Spleen (tissue), 7 donors: ENCODE measurements around the gene AGBL1.

Source experiments
- POLR2A ChIP-seq, 3 donors: fragments of 450-650 bp; IDR thresholded peaks; one replicate each; pipeline ENCODE4 v1.5.1; 2017; ENCODE audit warnings: antibody characterized with exemption in 3 of 3, mild to moderate bottlenecking in 1 of 3
- POLR2AphosphoS5 ChIP-seq, 3 donors: sonication (generic); formaldehyde crosslinking; IDR thresholded peaks; one replicate each; pipeline ENCODE4 v1.5.1; 2017; ENCODE audit warnings: antibody characterized with exemption in 3 of 3
- TF ChIP-seq, protein P1 (sequence below), 11 experiments: fragments of 200-600 bp in 7 of 11; fragments of 450-650 bp in 4 of 11; sonication (generic) in 4 of 11; IDR thresholded peaks in 8 of 11; conservative IDR thresholded peaks in 3 of 11; 1 replicate in 7 of 11; 2 replicates in 4 of 11; pipeline versions ENCODE4 v1.4.0 to v1.8.0; 2016 to 2021; ENCODE audit warnings: antibody characterized with exemption in 11 of 11, inconsistent platforms in 4 of 11, mild to moderate bottlenecking in 1 of 11
- donor health status: DM: no; HTN: no; CAD: no; lungs with moderate emphysema.
- donor health status: DM: no; HTN: no; CAD: no.
- donor health status: DM: no; HTN: no; CAD: no.

DNA sequence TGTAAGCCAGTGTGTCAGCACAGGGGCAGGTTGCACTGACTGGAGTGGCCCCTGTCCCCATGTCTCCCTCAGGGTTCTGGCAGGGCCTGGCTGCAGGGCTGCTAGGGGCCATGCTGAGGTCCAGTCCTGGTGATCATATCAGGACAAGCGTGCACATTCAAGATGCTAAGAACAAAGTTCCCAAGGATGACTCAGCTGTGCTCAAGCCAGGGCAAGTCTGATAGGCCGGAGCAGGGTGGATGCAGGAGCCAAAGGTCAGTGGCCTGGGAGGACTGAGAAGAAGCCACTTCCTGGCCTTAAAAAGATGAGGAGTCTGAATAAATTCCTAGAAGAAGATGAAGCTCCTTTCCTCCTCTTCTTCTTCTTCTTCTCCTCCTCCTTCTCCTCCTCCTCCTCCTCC is 353.2 kb downstream of the AGBL1 start:
- TF ChIP-seq, protein P1, sequence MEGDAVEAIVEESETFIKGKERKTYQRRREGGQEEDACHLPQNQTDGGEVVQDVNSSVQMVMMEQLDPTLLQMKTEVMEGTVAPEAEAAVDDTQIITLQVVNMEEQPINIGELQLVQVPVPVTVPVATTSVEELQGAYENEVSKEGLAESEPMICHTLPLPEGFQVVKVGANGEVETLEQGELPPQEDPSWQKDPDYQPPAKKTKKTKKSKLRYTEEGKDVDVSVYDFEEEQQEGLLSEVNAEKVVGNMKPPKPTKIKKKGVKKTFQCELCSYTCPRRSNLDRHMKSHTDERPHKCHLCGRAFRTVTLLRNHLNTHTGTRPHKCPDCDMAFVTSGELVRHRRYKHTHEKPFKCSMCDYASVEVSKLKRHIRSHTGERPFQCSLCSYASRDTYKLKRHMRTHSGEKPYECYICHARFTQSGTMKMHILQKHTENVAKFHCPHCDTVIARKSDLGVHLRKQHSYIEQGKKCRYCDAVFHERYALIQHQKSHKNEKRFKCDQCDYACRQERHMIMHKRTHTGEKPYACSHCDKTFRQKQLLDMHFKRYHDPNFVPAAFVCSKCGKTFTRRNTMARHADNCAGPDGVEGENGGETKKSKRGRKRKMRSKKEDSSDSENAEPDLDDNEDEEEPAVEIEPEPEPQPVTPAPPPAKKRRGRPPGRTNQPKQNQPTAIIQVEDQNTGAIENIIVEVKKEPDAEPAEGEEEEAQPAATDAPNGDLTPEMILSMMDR (IDR thresholded peaks at IDR 0.05 in 8 of 11, conservative IDR thresholded peaks at IDR 0.05 in 3 of 11): no peak
- TF ChIP-seq POLR2AphosphoS5 (IDR thresholded peaks at IDR 0.05) (no peak), POLR2A (IDR thresholded peaks at IDR 0.05) (no peak)
